ENCODE data around the gene PSD2.

PSD2 gene

DNA sequence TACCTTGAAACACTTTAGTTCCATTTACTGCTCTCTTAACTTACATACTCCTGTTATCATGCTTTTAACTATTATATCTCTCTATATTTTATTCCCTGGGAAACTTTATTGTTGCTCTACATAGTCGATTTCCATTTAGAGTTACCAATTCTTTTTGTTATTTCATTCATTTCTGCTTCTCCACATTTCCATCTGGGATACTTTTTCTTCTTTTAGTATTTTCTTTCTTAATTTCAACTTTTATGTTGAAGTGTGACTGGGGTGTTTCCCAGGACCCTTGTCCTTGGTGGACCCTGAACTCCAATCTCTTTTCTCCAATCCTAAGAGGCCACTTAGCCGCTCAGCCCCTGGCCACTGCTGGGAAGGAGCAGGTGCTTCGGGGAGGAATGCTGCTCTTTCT lies 36.0 kb downstream of the PSD2 start:
- DNase-seq (ENCODE audit: low read depth) = no peak
- H3K4me3 ChIP-seq (ENCODE audit: low read depth, low read length) = no peak overlapping the region
- no peak for TF ChIP-seq MYC (IDR thresholded peaks at IDR 0.05; ENCODE audit: low read depth, low read length)
- no peak for TF ChIP-seq CTCF (IDR thresholded peaks at IDR 0.05; ENCODE audit: low read depth, low read length)
- no peak for TF ChIP-seq POLR2A (IDR thresholded peaks at IDR 0.05; ENCODE audit: extremely low read depth, insufficient read length)
- TF ChIP-seq, protein P1, sequence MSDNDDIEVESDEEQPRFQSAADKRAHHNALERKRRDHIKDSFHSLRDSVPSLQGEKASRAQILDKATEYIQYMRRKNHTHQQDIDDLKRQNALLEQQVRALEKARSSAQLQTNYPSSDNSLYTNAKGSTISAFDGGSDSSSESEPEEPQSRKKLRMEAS (IDR thresholded peaks at IDR 0.05; ENCODE audit: low read depth, low read length) = no peak

DNA sequence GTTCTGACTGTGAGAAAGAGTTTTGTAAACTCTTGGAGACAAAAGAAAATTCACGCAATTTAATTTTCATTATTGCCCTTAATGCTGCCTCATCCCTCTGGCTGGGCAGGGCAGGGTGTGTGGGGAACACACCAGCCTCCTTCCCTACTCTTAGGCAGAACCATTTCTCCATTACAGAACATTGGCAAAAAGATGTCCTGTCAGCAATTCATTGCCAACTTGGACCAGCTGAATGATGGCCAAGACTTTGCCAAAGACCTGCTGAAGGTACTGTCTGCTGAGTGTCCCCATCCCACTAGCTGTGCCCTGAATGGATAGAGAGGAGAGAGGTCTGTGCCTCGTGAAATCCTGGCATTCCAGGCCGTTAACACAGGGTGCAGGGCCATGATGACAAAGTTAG lies 37.9 kb downstream of the PSD2 start:
- no peak overlapping the region for H3K4me3 ChIP-seq (ENCODE audit: low read depth, low read length)
- DNase-seq (ENCODE audit: low read depth) = no peak
- no peak for TF ChIP-seq POLR2A (IDR thresholded peaks at IDR 0.05; ENCODE audit: extremely low read depth, insufficient read length)

GRCh38 chr5:139835656-139836055 lies 40.0 kb downstream of the PSD2 start:
- TF ChIP-seq MYC (IDR thresholded peaks at IDR 0.05; ENCODE audit: low read depth, low read length) (no peak), POLR2A (IDR thresholded peaks at IDR 0.05; ENCODE audit: extremely low read depth, insufficient read length) (no peak), CTCF (IDR thresholded peaks at IDR 0.05; ENCODE audit: low read depth, low read length) (no peak)
- TF ChIP-seq, protein P1 (IDR thresholded peaks at IDR 0.05; ENCODE audit: low read depth, low read length) = no peak
- H3K4me3 ChIP-seq (ENCODE audit: low read depth, low read length) = no peak overlapping the region
- DNase-seq (ENCODE audit: low read depth) = no peak

GRCh38 chr5:139836469-139837208 lies 41.0 kb downstream of the PSD2 start:
- no peak for TF ChIP-seq POLR2A (IDR thresholded peaks at IDR 0.05; ENCODE audit: extremely low read depth, insufficient read length)
- TF ChIP-seq, protein P1 (IDR thresholded peaks at IDR 0.05; ENCODE audit: low read depth, low read length) = no peak
- TF ChIP-seq MYC (IDR thresholded peaks at IDR 0.05; ENCODE audit: low read depth, low read length) = no peak
- no peak for TF ChIP-seq CTCF (IDR thresholded peaks at IDR 0.05; ENCODE audit: low read depth, low read length)
- DNase-seq (ENCODE audit: low read depth) = no peak
- no peak overlapping the region for H3K4me3 ChIP-seq (ENCODE audit: low read depth, low read length)

DNA sequence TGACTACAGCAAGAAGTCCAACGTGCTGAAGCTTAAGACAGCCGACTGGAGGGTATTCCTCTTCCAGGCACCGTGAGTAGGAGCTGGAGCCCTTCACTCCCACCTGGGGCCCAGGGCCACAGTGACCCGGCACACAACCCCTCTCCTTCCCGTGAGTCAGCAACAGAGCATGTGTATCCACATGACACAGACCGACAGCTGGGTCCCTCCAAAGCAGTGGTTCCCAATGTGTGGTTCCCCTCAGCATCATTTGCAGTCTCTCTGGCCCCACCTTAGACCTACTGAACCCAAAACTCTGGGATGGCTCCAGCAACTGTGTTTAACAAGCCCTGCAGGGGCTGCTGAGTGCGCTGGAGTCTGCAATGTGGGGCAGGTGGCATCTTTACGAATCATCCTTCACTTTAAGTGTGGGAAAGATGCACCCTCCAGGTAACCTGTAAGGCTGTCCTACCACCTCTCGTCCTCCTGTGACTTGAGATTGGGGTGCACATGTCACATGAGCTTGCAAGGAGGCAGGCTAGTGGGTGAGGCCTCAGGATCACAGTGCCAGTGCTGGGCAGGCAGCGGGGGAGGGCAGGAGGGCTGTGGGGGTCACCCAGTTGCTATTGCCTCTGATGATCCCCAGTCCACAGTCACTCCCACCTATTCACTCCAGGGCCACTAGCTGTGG lies 42.2 kb downstream of the PSD2 start:
- DNase-seq (ENCODE audit: low read depth) = no peak
- TF ChIP-seq POLR2A (IDR thresholded peaks at IDR 0.05; ENCODE audit: extremely low read depth, insufficient read length) = no peak
- no peak for TF ChIP-seq CTCF (IDR thresholded peaks at IDR 0.05; ENCODE audit: low read depth, low read length)
- TF ChIP-seq, protein P1 (IDR thresholded peaks at IDR 0.05; ENCODE audit: low read depth, low read length) = no peak
- no peak for TF ChIP-seq MYC (IDR thresholded peaks at IDR 0.05; ENCODE audit: low read depth, low read length)
- no peak overlapping the region for H3K4me3 ChIP-seq (ENCODE audit: low read depth, low read length)

DNA sequence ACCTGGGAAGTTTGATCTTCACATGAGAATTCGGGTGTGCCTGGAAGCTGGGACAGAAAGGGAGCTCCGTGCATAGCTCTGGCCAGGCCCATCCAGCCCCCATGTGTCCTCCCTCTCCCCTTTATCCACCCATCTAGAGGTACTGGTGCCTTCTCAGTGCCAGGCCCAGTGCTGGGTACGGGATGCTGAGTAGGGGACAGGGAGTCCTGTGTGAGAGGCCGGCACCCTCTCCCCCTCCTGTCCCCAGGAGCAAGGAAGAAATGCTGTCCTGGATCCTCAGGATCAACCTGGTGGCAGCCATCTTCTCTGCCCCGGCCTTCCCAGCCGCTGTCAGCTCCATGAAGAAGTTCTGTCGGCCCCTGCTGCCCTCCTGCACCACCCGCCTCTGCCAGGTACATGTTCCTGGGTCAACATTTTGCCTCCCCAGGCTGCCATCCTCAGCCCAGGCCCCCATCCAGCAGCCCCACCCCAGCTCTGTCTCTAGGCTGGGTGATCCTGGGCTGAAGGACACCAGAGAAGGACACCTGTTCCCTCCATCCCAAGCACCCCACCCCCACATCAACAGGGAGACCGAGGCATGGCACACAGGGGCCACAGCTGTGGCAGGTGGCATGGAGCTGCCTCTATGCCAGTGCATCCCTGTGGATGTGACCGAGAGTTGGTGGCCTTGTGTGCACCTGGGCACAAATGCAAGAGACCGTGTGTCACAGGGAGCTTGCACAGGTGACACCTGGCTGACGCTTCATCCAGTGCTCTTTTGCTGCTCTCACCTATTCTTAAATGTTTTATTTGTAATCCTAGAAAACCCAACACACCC lies 43.0 kb downstream of the PSD2 start:
- no peak overlapping the region for H3K4me3 ChIP-seq (ENCODE audit: low read depth, low read length)
- TF ChIP-seq, protein P1 (IDR thresholded peaks at IDR 0.05; ENCODE audit: low read depth, low read length) = no peak
- no peak for DNase-seq (ENCODE audit: low read depth)

All from NB4 (cell line).